Measurements from ENCODE around the gene CD300LD. TPM values are rescaled to one million over a fixed set of nuclear protein-coding genes. Genes with fewer than 3 reads are reported as not detected.

The CD300LD gene
- total RNA-seq, 1 experiment from 2014 or later: not detected

DNA sequence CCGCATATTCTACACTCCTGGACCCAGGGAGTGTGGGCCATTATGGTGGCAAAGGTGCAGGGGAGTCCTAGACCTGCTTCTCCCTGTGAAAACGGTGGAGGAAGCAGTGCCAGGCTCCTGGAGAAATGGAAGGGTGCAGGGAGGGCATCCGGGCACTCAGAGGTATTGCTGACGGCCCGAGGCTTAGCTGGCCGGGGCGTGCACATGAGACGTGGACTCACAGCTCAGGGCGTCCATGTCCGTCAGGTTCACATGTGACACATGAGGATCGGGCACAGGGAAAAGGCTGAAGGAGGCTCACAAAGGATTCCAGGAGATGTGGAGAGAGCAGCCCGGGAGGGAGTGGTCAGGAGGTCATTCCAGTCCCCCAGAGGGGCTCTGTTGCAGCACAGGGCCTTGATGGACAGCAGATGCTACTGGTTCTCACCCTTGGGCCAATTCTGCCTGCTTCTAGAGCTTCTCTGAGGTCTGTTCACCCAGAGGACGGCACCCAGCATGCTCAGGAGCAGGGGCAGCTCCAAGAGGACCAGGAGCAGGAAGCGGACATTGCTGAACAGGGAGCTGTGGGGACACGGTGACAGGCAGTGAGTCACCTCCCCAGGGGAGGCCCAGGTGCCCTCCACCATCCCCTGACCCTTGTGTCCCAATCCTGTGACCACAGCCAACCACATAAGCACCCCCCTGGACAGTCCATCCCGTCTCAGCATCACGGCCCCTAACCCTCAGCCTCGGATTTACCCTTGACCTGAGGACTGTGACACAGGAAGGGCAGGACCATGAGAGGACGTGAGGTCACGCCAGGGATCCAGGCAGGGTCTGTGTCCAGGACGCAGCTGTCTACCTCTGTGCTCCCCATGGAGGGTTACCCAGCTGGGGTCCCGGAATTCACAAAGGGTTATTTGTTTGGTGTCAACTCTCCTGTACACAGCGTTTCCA lies 50.6 kb downstream of the CD300LD start:
- intact Hi-C loops (cut with micrococcal nuclease; ENCODE audit: unreplicated experiment): no loop called here
- H3K27ac ChIP-seq (ENCODE audit: low read length): no peak overlapping the region
- no peak overlapping the region for H3K4me3 ChIP-seq (ENCODE audit: low read depth in 2 of 2, low read length in 2 of 2)
- peaks cover 7% of the 10 kb centered on the region; the same call in 1 of the 2 replicates for H3K27me3 ChIP-seq (ENCODE audit: control insufficient read depth, insufficient read depth, low read length)
- TF ChIP-seq SIN3A (IDR thresholded peaks at IDR 0.05; ENCODE audit: borderline replicate concordance, insufficient read depth, low read depth, low read length): no peak
- TF ChIP-seq TCF7L2 (IDR thresholded peaks at IDR 0.05; ENCODE audit: low read depth, low read length): no peak
- TF ChIP-seq, protein P1, sequence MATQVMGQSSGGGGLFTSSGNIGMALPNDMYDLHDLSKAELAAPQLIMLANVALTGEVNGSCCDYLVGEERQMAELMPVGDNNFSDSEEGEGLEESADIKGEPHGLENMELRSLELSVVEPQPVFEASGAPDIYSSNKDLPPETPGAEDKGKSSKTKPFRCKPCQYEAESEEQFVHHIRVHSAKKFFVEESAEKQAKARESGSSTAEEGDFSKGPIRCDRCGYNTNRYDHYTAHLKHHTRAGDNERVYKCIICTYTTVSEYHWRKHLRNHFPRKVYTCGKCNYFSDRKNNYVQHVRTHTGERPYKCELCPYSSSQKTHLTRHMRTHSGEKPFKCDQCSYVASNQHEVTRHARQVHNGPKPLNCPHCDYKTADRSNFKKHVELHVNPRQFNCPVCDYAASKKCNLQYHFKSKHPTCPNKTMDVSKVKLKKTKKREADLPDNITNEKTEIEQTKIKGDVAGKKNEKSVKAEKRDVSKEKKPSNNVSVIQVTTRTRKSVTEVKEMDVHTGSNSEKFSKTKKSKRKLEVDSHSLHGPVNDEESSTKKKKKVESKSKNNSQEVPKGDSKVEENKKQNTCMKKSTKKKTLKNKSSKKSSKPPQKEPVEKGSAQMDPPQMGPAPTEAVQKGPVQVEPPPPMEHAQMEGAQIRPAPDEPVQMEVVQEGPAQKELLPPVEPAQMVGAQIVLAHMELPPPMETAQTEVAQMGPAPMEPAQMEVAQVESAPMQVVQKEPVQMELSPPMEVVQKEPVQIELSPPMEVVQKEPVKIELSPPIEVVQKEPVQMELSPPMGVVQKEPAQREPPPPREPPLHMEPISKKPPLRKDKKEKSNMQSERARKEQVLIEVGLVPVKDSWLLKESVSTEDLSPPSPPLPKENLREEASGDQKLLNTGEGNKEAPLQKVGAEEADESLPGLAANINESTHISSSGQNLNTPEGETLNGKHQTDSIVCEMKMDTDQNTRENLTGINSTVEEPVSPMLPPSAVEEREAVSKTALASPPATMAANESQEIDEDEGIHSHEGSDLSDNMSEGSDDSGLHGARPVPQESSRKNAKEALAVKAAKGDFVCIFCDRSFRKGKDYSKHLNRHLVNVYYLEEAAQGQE (IDR thresholded peaks at IDR 0.05; ENCODE audit: insufficient read depth in 1 of 2, low read depth in 2 of 2, low read length in 1 of 2): no peak
- no peak for TF ChIP-seq POLR2AphosphoS5 (IDR thresholded peaks at IDR 0.05; ENCODE audit: low read depth, low read length)
- TF ChIP-seq, protein P2, sequence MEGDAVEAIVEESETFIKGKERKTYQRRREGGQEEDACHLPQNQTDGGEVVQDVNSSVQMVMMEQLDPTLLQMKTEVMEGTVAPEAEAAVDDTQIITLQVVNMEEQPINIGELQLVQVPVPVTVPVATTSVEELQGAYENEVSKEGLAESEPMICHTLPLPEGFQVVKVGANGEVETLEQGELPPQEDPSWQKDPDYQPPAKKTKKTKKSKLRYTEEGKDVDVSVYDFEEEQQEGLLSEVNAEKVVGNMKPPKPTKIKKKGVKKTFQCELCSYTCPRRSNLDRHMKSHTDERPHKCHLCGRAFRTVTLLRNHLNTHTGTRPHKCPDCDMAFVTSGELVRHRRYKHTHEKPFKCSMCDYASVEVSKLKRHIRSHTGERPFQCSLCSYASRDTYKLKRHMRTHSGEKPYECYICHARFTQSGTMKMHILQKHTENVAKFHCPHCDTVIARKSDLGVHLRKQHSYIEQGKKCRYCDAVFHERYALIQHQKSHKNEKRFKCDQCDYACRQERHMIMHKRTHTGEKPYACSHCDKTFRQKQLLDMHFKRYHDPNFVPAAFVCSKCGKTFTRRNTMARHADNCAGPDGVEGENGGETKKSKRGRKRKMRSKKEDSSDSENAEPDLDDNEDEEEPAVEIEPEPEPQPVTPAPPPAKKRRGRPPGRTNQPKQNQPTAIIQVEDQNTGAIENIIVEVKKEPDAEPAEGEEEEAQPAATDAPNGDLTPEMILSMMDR (IDR thresholded peaks at IDR 0.05): no peak
- ChIA-PET POLR2A (no interaction called here), CTCF (no interaction called here)
- H3K36me3 ChIP-seq (ENCODE audit: control insufficient read depth, insufficient read depth, low read length): no peaks in the 10 kb centered on the region
- in situ Hi-C loops (cut with HindIII; ENCODE audit: low pct_unique_long_range_greater_than_20kb, low sequenced_read_pairs): no loop called here
- no peaks in the 10 kb centered on the region for H3K4me1 ChIP-seq (ENCODE audit: control insufficient read depth, insufficient read depth, low read length)
- no peaks in the 10 kb centered on the region for H3K9me3 ChIP-seq (ENCODE audit: control insufficient read depth, insufficient read depth, low read depth, low read length)
- no TSS peak for BruUV-seq (replicated peaks)
- ATAC-seq (no peak), DNase-seq (ENCODE audit: low read depth, low spot score) (no peak)

DNA sequence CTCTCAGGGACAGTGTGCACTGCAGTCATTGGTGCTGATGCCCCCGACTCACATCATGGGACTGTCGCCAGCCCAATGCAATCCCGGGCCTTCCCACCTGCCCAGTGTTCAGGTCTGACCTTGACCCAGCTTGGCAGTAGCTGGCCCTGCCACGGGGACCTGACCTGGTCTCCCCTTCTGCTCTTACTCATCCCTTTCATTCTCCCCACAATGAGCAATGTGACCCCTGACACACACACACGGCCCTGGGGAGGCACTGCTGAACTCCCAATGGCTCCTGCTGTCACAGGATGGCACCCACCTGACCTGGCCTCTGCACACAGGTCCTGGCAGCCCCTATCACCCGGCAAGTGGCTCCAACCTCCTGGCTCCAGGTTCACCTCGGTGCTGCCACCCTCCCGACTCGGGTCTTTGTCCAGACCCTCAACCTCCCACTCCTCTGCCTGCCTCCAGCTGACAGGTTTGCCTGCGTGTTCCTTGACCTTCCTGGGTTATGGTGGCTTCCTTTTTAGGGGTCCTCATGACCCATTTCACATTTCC lies 52.7 kb downstream of the CD300LD start:
- intact Hi-C loops (cut with micrococcal nuclease; ENCODE audit: unreplicated experiment) (no loop called here), in situ Hi-C loops (cut with HindIII; ENCODE audit: low pct_unique_long_range_greater_than_20kb, low sequenced_read_pairs) (no loop called here)
- no TSS peak for BruUV-seq (replicated peaks)
- Histone ChIP-seq H3K27me3 (ENCODE audit: control insufficient read depth, insufficient read depth, low read length) (peaks cover 19% of the 10 kb centered on the region), H3K36me3 (ENCODE audit: control insufficient read depth, insufficient read depth, low read length) (no peaks in the 10 kb centered on the region), H3K27ac (ENCODE audit: low read length) (no peak overlapping the region), H3K4me3 (ENCODE audit: low read depth in 2 of 2, low read length in 2 of 2) (no peak overlapping the region), H3K9me3 (ENCODE audit: control insufficient read depth, insufficient read depth, low read depth, low read length) (no peaks in the 10 kb centered on the region), H3K4me1 (ENCODE audit: control insufficient read depth, insufficient read depth, low read length) (no peaks in the 10 kb centered on the region)
- CTCF ChIA-PET: no interaction called here
- DNase-seq (ENCODE audit: low read depth, low spot score) (no peak), ATAC-seq (no peak)
- POLR2A ChIA-PET: no interaction called here
- TF ChIP-seq, protein P1 (IDR thresholded peaks at IDR 0.05; ENCODE audit: insufficient read depth in 1 of 2, low read depth in 2 of 2, low read length in 1 of 2): no peak
- TF ChIP-seq SIN3A (IDR thresholded peaks at IDR 0.05; ENCODE audit: borderline replicate concordance, insufficient read depth, low read depth, low read length) (no peak), POLR2AphosphoS5 (IDR thresholded peaks at IDR 0.05; ENCODE audit: low read depth, low read length) (no peak), TCF7L2 (IDR thresholded peaks at IDR 0.05; ENCODE audit: low read depth, low read length) (no peak)
- TF ChIP-seq, protein P2 (IDR thresholded peaks at IDR 0.05): no peak

Measured in Panc1 (cell line).